Prostate gland (tissue), 2 donors: Measurements from ENCODE around the gene TLX1. TPM values are rescaled to one million over a fixed set of nuclear protein-coding genes. Genes with fewer than 3 reads are reported as not detected.

Experiments used
- DNase-seq: peaks from one replicate; pipeline ENCODE4 v3.0.0-alpha.2; 2019; ENCODE audit warnings: low spot score
- H3K27ac ChIP-seq, 2 donors: fragments of 200-600 bp; sonication (generic); 2 replicates each; pipeline ENCODE4 v1.5.1; 2017 to 2019
- H3K27me3 ChIP-seq: fragments of 200-600 bp; sonication (generic); replicated peaks from 2 replicates; pipeline ENCODE4 v1.5.1; 2019; ENCODE audit not compliant: insufficient read depth
- H3K36me3 ChIP-seq, 2 donors: fragments of 200-600 bp; sonication (generic); 1 replicate in 1 of 2; 2 replicates in 1 of 2; pipeline versions ENCODE4 v1.5.1 to v1.8.1; 2017 to 2019
- H3K4me1 ChIP-seq: fragments of 200-600 bp; sonication (generic); replicated peaks from 2 replicates; pipeline ENCODE4 v1.5.1; 2019
- H3K4me3 ChIP-seq, 2 donors: fragments of 200-600 bp; sonication (generic); 2 replicates each; pipeline ENCODE4 v1.5.1; 2017 to 2019
- H3K9me3 ChIP-seq: fragments of 200-600 bp; sonication (generic); 2 replicates; pipeline ENCODE4 v1.5.1; 2017
- POLR2A ChIP-seq: fragments of 450-650 bp; IDR thresholded peaks from one replicate; pipeline ENCODE4 v1.6.1; 2016; ENCODE audit warnings: antibody characterized with exemption, mild to moderate bottlenecking
- POLR2AphosphoS5 ChIP-seq: sonication (generic); formaldehyde crosslinking; IDR thresholded peaks from one replicate; pipeline ENCODE4 v1.6.1; 2017; ENCODE audit warnings: antibody characterized with exemption
- WGBS: methylation state at CpG from one replicate; pipeline ENCODE4 v1.1.5; 2018; 5-methylcytosine and 5-hydroxymethylcytosine counted together
- intact Hi-C: fragments of 100-400 bp; cut with DNase I; formaldehyde crosslinking; loops from one replicate; pipeline ENCODE4 v1.14.2; 2022
- total RNA-seq, 2 donors: library from RNA; depleted of rRNA; stranded (reverse); fragments of >200 nt; gene quantifications; one replicate each; pipeline ENCODE4 v1.1.0, GENCODE V29; 2016
- TF ChIP-seq, protein P1 (sequence below), 4 experiments: fragments of 200-600 bp in 2 of 4; fragments of 450-650 bp in 2 of 4; sonication (generic) in 2 of 4; IDR thresholded peaks; 1 replicate in 3 of 4; 2 replicates in 1 of 4; pipeline ENCODE4 v1.5.1; 2016 to 2019; ENCODE audit warnings: antibody characterized with exemption in 4 of 4, mild to moderate bottlenecking in 2 of 4, moderate library complexity in 2 of 4

Gene TLX1
- total RNA-seq, 2 donors from 2014 or later = 0.05 to 0.34 TPM

DNA sequence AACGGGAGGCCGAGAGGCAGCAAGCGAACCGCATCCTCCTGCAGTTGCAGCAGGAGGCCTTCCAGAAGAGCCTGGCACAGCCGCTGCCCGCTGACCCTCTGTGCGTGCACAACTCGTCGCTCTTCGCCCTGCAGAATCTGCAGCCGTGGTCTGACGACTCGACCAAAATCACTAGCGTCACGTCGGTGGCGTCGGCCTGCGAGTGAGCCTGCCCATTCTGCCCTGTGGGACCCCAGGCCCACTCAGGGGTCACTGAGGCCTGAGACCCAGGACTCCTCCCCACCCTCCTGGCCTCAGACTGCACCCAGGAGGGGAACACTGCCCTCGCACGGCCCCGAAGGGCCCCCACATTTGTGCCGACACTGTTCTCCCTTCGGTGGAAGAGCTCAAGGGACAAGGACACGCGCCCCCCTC is 5.6 kb downstream of the TLX1 start:
- peaks cover 3% of the 10 kb centered on the region for H3K4me1 ChIP-seq
- 14% methylated on average over 23 of the region's 26 CpGs for WGBS

DNA sequence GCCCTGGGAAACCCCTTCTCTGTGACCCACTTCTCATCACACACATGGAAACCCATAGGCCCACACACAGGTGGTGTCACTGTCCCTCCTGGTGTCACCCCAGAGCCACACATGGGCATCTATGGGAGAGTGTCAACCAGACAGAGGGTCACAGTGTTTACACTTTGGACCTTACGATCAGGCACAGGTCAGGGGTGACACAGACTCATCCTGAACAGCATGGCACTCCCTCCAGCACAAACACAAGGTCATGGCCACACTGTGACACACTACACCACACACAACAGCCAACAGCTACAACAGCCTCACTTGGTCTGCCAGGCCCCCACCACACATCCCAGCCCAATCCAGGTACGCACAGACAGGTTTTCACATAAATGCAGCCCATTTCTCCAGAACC is 6.2 kb downstream of the TLX1 start:
- Histone ChIP-seq H3K36me3 (no peaks in the 10 kb centered on the region), H3K4me1 (no peaks in the 10 kb centered on the region), H3K4me3 (no peak overlapping the region), H3K27me3 (peaks cover 70% of the 10 kb centered on the region), H3K27ac (no peak overlapping the region), H3K9me3 (no peaks in the 10 kb centered on the region)
- no peak for DNase-seq
- intact Hi-C loops = no loop called here
- TF ChIP-seq POLR2A (no peak), POLR2AphosphoS5 (no peak)
- TF ChIP-seq, protein P1, sequence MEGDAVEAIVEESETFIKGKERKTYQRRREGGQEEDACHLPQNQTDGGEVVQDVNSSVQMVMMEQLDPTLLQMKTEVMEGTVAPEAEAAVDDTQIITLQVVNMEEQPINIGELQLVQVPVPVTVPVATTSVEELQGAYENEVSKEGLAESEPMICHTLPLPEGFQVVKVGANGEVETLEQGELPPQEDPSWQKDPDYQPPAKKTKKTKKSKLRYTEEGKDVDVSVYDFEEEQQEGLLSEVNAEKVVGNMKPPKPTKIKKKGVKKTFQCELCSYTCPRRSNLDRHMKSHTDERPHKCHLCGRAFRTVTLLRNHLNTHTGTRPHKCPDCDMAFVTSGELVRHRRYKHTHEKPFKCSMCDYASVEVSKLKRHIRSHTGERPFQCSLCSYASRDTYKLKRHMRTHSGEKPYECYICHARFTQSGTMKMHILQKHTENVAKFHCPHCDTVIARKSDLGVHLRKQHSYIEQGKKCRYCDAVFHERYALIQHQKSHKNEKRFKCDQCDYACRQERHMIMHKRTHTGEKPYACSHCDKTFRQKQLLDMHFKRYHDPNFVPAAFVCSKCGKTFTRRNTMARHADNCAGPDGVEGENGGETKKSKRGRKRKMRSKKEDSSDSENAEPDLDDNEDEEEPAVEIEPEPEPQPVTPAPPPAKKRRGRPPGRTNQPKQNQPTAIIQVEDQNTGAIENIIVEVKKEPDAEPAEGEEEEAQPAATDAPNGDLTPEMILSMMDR (IDR thresholded peaks at IDR 0.05) = no peak
- WGBS = 46% methylated on average over 2 of the region's 2 CpGs

More for the DNA sequence above, 5.6 kb downstream of the TLX1 start:
- H3K36me3 ChIP-seq = no peaks in the 10 kb centered on the region
- H3K4me3 ChIP-seq = no peak overlapping the region
- H3K9me3 ChIP-seq = no peaks in the 10 kb centered on the region
- peaks cover 76% of the 10 kb centered on the region for H3K27me3 ChIP-seq
- no peak for DNase-seq
- no peak overlapping the region for H3K27ac ChIP-seq
- TF ChIP-seq, protein P1 (IDR thresholded peaks at IDR 0.05) = no peak
- TF ChIP-seq POLR2AphosphoS5 = no peak
- TF ChIP-seq POLR2A = no peak
- intact Hi-C loops = no loop called here

DNA sequence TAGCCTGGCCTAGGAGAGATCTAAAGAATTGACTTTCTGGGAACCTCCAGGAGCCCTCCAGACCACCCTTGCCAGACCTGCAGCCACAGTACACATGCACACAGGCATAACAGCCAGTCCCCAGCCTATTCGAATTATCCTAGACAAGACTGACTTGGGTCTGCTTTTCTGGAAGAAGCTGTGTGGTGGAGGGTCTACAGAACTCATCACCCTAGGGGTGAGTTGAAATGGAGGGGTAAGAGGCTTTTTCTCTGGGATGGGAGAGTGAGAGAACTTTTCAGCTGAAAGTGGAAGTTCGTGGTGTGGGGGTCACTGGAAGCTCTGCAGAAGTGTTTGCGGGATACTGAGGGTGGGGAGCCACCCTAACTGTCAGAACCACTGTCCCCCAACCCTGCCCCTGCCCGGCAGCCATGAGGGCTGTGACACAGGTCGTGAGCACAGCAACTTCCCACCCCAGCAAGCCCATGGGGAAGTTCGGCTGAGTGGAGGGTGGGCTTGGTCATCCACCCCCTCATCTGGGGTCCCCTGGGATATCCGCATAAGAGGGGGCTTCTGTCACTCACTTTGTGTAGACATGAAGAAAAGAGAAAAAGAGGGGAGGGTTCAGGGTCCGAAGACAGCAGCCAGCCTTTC is 7.8 kb downstream of the TLX1 start:
- Histone ChIP-seq H3K9me3 (no peaks in the 10 kb centered on the region), H3K27me3 (peaks cover 61% of the 10 kb centered on the region), H3K27ac (no peak overlapping the region), H3K4me3 (no peak overlapping the region), H3K36me3 (no peaks in the 10 kb centered on the region), H3K4me1 (no peaks in the 10 kb centered on the region)
- WGBS = 24% methylated on average over 8 of the region's 8 CpGs
- intact Hi-C loops = no loop called here
- TF ChIP-seq, protein P1 (IDR thresholded peaks at IDR 0.05) = no peak
- TF ChIP-seq POLR2A (no peak), POLR2AphosphoS5 (no peak)
- no peak for DNase-seq

DNA sequence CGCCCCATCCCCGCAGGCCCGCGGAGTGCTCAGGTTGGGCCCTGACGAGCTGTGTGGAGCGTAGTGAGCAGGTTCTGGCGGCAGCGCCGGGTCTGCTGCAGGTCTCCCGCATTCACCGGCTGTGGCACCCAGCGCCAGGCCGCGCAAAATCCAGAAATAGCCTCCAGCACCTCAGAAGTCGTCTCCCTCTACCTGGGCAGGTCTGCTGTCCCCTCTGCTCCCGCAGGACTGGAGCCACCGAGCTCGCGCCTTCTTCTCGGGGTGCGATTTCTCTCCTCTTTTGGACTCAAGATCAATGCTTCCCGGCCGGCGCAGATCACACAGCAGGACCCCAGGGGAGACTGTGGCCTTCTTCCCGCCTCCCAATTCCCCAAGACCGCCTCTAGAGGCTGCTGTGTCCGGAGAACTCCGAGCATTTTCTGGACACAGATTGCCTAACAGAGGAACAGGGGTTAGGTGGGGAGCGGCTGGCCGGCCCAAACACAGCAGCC is 8.4 kb downstream of the TLX1 start:
- Histone ChIP-seq H3K9me3 (no peaks in the 10 kb centered on the region), H3K4me3 (no peak overlapping the region), H3K27me3 (peaks cover 55% of the 10 kb centered on the region), H3K36me3 (no peaks in the 10 kb centered on the region), H3K4me1 (no peaks in the 10 kb centered on the region), H3K27ac (no peak overlapping the region)
- DNase-seq = no peak
- intact Hi-C loops = no loop called here
- 20% methylated on average over 30 of the region's 30 CpGs for WGBS
- TF ChIP-seq POLR2A = no peak
- TF ChIP-seq, protein P1 (IDR thresholded peaks at IDR 0.05) = peak in 1 of 4 experiments; percentile 11
